HG03558 (cell line): ENCODE data around the gene KPNB1.

Experiments
- ATAC-seq: cut with Tn5 transposase; IDR thresholded peaks from one replicate; pipeline ENCODE4 v1.9.1; 2021; ENCODE audit warnings: moderate number of reproducible peaks; ENCODE audit not compliant: unreplicated experiment; ENCODE audit errors: extremely low read depth

The KPNB1 gene

GRCh38 chr17:47649153-47649971, at the start of gene KPNB1:
Gene KPNB1, plus strand, starts transcription at chr17:47649919. Its CDS starts 326 bp downstream, at chr17:47650245.
- peak; percentile 71 for ATAC-seq

- no peak for ATAC-seq
These were observed 45.7 kb upstream of the KPNB1 start for GRCh38 chr17:47603830-47604597.

GRCh38 chr17:47604598-47604927, 45.2 kb upstream of the KPNB1 start:
- ATAC-seq = no peak

- no peak for ATAC-seq
These were observed 44.7 kb upstream of the KPNB1 start for GRCh38 chr17:47605011-47605410.

GRCh38 chr17:47607481-47607880, 42.2 kb upstream of the KPNB1 start:
- no peak for ATAC-seq

GRCh38 chr17:47611372-47612350, 38.1 kb upstream of the KPNB1 start:
- no peak for ATAC-seq

GRCh38 chr17:47615766-47616424, 33.8 kb upstream of the KPNB1 start:
- no peak for ATAC-seq

GRCh38 chr17:47618410-47618809, 31.3 kb upstream of the KPNB1 start:
- no peak for ATAC-seq

GRCh38 chr17:47620503-47621245, 29.0 kb upstream of the KPNB1 start:
- ATAC-seq = no peak

GRCh38 chr17:47621293-47622179, 28.2 kb upstream of the KPNB1 start:
- ATAC-seq = no peak

- ATAC-seq = no peak
These were observed 27.6 kb upstream of the KPNB1 start for GRCh38 chr17:47622180-47622549.

- ATAC-seq = no peak
These were observed 25.0 kb upstream of the KPNB1 start for GRCh38 chr17:47624727-47625068.

- ATAC-seq = no peak
These were observed 21.6 kb upstream of the KPNB1 start for GRCh38 chr17:47628014-47628566.

GRCh38 chr17:47629826-47630225, 19.9 kb upstream of the KPNB1 start:
- ATAC-seq = no peak

GRCh38 chr17:47630614-47631013, 19.1 kb upstream of the KPNB1 start:
- no peak for ATAC-seq

GRCh38 chr17:47632991-47633390, 16.7 kb upstream of the KPNB1 start:
- no peak for ATAC-seq

GRCh38 chr17:47633996-47634395, 15.7 kb upstream of the KPNB1 start:
- no peak for ATAC-seq

GRCh38 chr17:47634870-47635269, 14.8 kb upstream of the KPNB1 start:
- no peak for ATAC-seq
